SK-N-MC (cell line): Measurements from ENCODE around the gene RTTN.
"Not testable (repeated sequence)": the region's sequence is repeated elsewhere in the genome, so short reads cannot be mapped to it uniquely, and the experiment has no call there.

ENCODE experiments used
- DNase-seq: peaks from one replicate; pipeline ENCODE4 v3.0.0-alpha.2; 2011; ENCODE audit warnings: low read depth, low spot score
- H3K27ac ChIP-seq: fragments of 200-600 bp; sonication (generic); 2 replicates; pipeline ENCODE4 v1.5.1; 2016; ENCODE audit warnings: mixed run types
- H3K36me3 ChIP-seq: fragments of 200-600 bp; sonication (generic); 2 replicates; pipeline ENCODE4 v1.6.1; 2017; ENCODE audit warnings: antibody characterized with exemption, low read length, mixed read lengths; ENCODE audit not compliant: insufficient read depth
- H3K4me3 ChIP-seq: fragments of 200-600 bp; sonication (generic); 2 replicates; pipeline ENCODE4 v1.5.1; 2016
- H3K9ac ChIP-seq: fragments of 200-600 bp; sonication (generic); 2 replicates; pipeline ENCODE4 v1.8.0; 2017; ENCODE audit warnings: mixed run types, mixed read lengths; ENCODE audit not compliant: insufficient read length
- H3K9me3 ChIP-seq: fragments of 200-600 bp; sonication (generic); 2 replicates; pipeline ENCODE4 v1.6.1; 2017; ENCODE audit warnings: low read depth, mild to moderate bottlenecking, antibody characterized with exemption, low read length, moderate library complexity, mixed read lengths
- EZH2 ChIP-seq: fragments of 200-600 bp; sonication (generic); IDR thresholded peaks from one replicate; pipeline ENCODE4 v1.6.1; 2017; ENCODE audit warnings: antibody characterized with exemption
- FOXP2 ChIP-seq: optimal IDR thresholded peaks from 2 replicates; pipeline ENCODE3; 2011; ENCODE audit warnings: mild to moderate bottlenecking, moderate library complexity; ENCODE audit not compliant: insufficient read depth; ENCODE audit errors: extremely low read length, control extremely low read depth
- POLR2AphosphoS5 ChIP-seq: IDR thresholded peaks from 2 replicates; pipeline ENCODE4 v1.6.1; 2012; ENCODE audit warnings: mild to moderate bottlenecking, low read depth, low read length, borderline replicate concordance

The RTTN gene, protein sequence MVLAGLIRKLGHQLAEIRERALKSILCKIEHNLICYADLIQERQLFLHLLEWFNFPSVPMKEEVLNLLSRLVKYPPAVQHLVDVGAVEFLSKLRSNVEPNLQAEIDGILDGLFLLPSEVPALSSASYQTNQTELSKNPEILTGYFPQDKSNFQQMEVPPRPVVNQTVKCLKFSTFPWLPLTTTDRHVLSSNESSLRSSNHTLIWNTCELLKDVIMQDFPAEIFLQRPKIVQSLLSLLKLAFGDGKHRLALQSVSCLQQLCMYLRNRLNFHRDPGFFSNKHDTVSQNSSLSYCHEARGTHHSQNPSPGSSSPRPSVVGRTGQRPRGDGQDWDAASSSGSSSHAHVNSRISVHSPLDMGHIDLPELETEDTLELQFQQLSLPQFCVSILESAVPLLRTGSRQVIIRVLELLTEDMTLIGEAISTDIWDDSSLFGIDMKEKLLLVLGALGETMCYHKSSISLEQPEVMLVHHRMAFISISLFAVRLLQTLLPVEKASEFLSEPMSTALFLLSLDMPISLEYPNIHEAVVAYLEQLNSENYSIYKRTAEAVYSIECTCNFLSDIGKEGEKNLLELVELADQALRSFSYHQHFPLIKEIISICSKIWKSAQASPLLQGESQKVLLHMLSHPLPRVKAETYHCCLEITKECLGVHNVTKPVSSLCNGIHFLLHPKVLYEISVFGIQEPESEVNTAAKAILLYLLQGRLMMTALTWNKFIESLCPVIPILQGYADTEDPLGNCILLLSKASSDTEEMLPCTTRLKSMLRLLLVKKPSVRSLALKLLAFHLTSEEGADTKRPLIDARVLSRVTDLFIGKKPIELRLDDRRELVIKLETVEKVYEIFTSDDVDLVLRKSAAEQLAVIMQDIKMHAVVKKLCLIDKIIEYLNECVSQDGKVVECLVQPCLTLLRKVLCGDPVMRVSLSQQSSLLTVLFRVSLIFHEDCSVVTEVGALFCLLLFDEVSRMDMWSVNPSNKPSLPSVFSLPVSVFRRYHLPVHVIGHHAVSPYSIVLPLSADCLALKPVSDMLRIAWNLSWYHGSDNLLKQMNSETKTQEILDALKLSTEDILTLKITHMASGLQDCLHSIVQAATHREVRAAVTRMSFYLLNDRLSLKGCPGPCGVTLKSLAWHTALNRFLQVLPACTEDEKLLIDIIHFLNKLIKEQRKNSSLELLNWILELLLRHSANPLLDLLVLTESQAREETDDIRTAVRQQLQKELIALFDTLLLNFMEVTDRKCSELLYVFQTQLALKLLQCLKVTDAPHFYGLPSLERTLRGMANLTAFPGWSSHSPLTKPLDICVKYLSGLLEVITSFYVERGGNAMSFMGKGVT (N-terminal part only)

GRCh38 chr18:70205421-70206397, at the start of gene RTTN:
Gene RTTN, minus strand, starts transcription at chr18:70205687. Its CDS starts 29 bp downstream, at chr18:70205658.
- Histone ChIP-seq H3K36me3 (peaks cover 13% of the 10 kb centered on the region), H3K4me3 (peak within 1 kb of the TSS; percentile 78), H3K9me3 (no peaks in the 10 kb centered on the region), H3K27ac (peak within 1 kb of the TSS; percentile 98), H3K9ac (peak within 1 kb of the TSS; percentile 93)
- DNase-seq = peak; percentile 87
- TF ChIP-seq FOXP2 (no peak), EZH2 (no peak), POLR2AphosphoS5 (peak; percentile 55)

GRCh38 chr18:70250781-70251180, 45.3 kb upstream of the RTTN start:
- Histone ChIP-seq H3K4me3 (no peak overlapping the region), H3K9me3 (no peaks in the 10 kb centered on the region), H3K9ac (no peak overlapping the region), H3K27ac (no peak overlapping the region), H3K36me3 (no peaks in the 10 kb centered on the region)
- TF ChIP-seq FOXP2 (no peak), EZH2 (no peak), POLR2AphosphoS5 (no peak)
- no peak for DNase-seq

DNA sequence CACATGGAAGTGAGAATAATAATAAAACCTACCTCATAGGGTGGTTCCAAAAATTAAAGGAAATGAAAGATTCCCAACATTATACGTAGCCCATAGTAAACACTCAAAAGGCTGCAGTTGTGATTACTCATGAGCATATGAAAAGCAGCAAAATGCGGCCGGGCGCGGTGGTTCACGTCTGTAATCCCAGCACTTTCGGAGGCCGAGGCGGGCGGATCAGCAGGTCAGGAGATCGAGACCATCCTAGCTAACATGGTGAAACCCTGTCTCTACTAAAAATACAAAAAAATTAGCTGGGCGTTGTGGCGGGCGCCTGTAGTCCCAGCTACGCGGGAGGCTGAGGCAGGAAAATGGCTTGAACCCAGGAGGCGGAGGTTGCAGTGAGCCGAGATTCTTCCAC, 44.4 kb upstream of the RTTN start:
- not testable (repeated sequence) for H3K9ac ChIP-seq, H3K27ac ChIP-seq, H3K9me3 ChIP-seq, DNase-seq, H3K36me3 ChIP-seq, H3K4me3 ChIP-seq

DNA sequence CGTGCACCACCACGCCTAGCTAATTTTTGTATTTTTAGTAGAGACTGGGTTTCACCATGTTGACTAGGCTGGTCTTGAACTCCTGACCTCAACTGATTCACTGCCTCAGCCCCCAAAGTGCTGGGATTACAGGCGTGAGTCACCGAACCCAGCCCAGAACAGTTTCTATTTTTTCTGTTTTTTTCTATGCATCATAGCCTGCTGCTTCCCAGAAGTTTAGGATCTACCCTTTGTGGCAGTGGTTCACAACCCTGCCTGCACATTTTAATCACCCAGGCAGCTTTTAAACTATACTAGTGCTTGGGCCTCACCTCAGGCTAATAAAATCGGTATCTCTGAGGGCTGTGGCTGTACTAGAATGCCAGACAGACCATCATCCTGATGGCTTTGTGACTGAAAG, 43.6 kb upstream of the RTTN start:
- TF ChIP-seq FOXP2 = no peak
- TF ChIP-seq EZH2 = no peak
- no peaks in the 10 kb centered on the region for H3K36me3 ChIP-seq
- H3K9me3 ChIP-seq = no peaks in the 10 kb centered on the region
- no peak overlapping the region for H3K27ac ChIP-seq
- no peak overlapping the region for H3K4me3 ChIP-seq
- no peak overlapping the region for H3K9ac ChIP-seq
- no peak for DNase-seq

DNA sequence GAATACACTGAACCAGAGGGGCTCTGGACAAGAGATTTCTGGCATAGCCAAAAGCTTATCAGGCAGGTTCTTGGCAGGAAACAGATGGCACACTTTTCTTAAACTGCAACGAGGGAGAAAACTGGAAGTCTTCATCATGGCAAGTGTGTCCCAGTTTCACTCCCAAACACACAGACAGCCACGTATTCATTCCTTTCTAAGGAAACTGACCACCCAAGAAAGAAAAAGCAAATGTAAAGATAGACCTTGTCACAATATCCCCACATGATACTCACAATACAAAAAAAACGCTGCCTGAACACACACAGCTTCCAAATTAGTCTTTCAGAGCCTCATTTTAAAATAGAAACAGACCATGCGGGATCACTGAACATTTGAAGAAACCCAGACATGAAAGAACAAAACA, 40.6 kb upstream of the RTTN start:
- Histone ChIP-seq H3K4me3 (no peak overlapping the region), H3K9ac (no peak overlapping the region), H3K36me3 (no peaks in the 10 kb centered on the region), H3K27ac (no peak overlapping the region), H3K9me3 (no peaks in the 10 kb centered on the region)
- TF ChIP-seq FOXP2 (no peak), POLR2AphosphoS5 (no peak), EZH2 (no peak)
- no peak for DNase-seq

DNA sequence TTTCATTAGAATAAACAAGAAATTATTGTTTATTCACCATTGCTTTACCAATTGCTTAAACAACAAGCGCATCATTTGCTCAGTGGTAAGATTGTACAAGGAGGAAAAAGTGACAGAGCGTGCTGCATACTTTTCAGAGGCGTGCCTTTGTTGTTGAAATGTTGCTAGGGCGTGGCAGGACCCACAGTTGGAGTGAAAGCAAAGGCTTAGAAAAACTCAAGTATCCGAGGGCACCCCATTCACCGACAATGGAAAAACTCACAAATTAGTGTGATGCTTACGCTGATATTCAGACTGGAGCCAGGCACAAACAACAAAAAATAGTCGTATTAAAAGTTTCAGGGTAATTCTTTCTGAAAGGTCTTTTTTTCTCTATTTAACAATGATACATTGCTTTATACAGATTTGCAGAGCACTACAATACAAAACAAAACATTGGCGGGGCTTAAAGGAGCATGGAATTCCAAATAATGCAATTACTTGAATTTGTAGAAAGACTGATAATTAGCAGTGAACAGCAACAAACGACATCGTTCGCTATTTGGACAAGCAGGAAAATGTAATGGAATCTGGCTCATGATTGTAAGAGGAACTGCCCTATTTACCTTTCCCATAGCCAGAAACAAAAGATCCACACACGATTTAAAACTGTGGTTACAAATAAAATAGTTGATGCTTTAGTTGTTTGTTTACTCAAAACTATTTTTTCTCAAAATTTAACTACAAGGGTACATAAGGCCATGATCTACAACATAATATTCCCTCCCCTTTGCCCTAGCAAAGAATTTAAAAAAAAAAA, 37.8 kb upstream of the RTTN start:
- Histone ChIP-seq H3K36me3 (no peaks in the 10 kb centered on the region), H3K4me3 (no peak overlapping the region), H3K27ac (no peak overlapping the region), H3K9me3 (no peaks in the 10 kb centered on the region), H3K9ac (no peak overlapping the region)
- no peak for TF ChIP-seq EZH2
- DNase-seq = no peak

DNA sequence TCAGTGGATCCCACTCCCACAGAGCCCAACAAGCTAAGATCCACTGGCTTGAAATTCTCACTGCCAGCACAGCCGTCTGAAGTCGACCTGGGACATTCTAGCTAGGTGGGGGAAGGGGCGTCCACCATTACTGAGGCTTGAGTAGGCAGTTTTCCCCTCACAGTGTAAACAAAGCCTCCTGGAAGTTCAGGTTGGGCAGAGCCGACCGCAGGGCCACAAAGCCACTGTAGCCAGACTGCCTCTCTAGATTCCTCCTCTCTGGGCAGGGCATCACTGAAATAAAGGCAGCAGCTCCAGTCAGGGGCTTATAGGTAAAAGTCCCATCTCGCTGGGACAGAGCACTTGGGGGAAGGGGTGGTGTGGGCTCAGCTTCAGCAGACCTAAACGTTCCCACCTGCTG, 31.4 kb upstream of the RTTN start:
- H3K27ac ChIP-seq, H3K36me3 ChIP-seq, H3K9me3 ChIP-seq, DNase-seq, H3K4me3 ChIP-seq, H3K9ac ChIP-seq: not testable (repeated sequence)
